ENCODE data around the gene DDX27.
"Not testable (repeated sequence)": the region's sequence is repeated elsewhere in the genome, so short reads cannot be mapped to it uniquely, and the experiment has no call there.

DDX27 gene, protein sequence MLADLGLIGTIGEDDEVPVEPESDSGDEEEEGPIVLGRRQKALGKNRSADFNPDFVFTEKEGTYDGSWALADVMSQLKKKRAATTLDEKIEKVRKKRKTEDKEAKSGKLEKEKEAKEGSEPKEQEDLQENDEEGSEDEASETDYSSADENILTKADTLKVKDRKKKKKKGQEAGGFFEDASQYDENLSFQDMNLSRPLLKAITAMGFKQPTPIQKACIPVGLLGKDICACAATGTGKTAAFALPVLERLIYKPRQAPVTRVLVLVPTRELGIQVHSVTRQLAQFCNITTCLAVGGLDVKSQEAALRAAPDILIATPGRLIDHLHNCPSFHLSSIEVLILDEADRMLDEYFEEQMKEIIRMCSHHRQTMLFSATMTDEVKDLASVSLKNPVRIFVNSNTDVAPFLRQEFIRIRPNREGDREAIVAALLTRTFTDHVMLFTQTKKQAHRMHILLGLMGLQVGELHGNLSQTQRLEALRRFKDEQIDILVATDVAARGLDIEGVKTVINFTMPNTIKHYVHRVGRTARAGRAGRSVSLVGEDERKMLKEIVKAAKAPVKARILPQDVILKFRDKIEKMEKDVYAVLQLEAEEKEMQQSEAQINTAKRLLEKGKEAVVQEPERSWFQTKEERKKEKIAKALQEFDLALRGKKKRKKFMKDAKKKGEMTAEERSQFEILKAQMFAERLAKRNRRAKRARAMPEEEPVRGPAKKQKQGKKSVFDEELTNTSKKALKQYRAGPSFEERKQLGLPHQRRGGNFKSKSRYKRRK

GRCh38 chr20:49219091-49219923 is at the start of gene DDX27:
Gene DDX27 (plus strand): TSS chr20:49219416. CDS start chr20:49219449, 33 bp downstream.
- DNase-seq: peak; percentile 98

GRCh38 chr20:49169547-49169946 is 49.7 kb upstream of the DDX27 start:
- no peak for DNase-seq

- no peak for DNase-seq
These were observed 48.5 kb upstream of the DDX27 start for GRCh38 chr20:49170714-49171113.

DNA sequence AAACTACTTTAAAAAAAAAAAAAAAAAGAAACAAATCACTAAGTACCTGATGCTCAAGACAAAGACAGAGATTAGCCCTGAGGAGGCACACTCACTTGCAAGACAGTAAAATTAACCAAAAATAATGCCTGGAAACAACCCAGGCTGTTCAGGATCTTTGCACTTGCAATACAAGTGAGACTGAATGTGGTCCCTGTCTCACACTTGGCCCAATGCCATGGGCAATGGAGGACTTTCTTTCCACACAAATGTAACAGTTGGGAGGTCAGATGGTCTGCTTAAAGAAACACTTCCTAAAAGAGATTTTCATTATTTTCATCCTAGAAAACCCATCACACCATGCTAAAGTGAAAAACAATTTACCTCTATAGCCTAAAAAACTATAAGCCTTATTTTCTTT is 47.3 kb upstream of the DDX27 start:
- DNase-seq: no peak

DNA sequence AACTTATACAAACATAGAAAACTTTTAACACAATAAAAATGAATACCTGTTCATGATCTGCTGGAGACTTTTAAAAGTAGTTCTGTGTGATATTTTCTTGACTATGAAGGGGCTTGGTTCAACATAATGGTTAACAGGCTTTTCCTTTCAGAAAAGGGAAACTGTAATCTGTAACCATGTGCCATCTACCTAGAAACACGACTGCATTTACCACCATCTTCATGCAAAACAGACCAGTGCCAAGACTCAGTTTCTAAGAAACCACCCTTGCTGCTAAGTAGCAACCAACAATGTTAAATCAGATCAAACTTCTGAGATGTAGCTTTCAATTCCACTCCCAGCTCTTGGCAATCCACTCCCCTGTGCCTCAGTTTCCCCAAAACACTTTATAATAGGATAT is 46.8 kb upstream of the DDX27 start:
- DNase-seq: no peak

DNA sequence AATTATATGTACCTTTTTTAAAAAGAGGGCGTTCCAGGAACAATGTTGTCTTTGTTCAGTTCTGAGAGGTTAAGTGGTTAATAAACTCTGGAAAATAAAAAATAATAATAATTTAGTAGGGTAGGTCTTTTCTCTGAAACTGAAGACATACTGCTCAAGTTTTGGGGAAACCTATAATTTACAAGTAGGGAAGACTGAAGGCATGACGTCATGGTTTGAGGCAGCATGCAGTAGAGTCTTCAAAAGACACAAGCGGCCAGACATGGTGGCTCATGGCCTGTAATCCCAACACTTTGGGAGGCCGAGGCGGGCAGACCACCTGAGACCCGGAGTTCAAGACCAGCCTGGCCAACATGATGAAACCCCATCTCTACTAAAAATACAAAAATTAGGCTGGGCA is 45.0 kb upstream of the DDX27 start:
- DNase-seq: no peak

- no peak for DNase-seq
These were observed 39.6 kb upstream of the DDX27 start for GRCh38 chr20:49179368-49180277.

DNA sequence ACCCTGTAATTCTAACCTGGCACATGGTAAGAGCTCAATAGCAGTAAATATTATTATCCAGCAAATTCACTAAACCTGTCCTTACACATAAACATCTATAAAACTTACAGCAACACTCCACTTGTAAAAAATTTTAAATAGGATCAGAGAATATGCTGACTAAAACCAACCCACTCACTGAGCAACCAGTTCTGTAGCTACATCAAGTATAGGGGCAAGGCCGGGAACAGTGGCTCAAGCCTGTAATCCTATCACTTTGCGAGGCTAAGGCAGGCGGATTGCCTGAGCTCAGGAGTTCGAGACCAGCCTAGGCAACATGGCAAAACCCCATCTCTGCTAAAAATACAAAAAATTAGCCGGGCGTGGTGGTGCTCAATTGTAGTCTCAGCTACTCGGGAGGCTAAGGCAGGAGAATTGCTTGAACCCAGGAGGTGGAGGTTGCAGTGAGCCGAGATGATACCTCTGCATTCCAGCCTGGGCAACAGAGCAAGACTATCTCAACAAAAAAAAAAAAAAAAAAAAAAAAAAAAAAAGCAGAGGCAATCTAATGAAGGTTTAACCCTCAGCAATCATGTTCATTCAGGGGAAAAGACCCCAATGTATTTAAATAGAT is 37.8 kb upstream of the DDX27 start:
- no peak for DNase-seq

DNA sequence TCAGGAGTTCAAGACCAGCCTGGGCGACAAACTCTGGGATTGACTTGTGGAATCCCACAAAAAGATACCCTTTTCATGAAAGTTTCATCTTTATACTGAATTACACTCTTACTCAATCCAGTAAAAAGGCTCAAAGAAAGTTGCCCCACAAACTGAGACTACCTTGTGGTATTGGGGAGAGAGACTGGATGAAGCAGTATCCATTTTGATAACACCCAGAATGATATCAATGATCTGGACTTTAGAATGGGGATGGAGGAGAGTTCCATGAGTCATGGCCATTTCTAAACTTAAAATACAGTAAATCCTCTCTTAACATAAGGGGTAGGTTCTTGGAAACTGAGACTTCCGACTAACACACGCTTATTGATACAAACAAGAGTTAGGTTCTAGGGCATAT is 35.8 kb upstream of the DDX27 start:
- no peak for DNase-seq

DNA sequence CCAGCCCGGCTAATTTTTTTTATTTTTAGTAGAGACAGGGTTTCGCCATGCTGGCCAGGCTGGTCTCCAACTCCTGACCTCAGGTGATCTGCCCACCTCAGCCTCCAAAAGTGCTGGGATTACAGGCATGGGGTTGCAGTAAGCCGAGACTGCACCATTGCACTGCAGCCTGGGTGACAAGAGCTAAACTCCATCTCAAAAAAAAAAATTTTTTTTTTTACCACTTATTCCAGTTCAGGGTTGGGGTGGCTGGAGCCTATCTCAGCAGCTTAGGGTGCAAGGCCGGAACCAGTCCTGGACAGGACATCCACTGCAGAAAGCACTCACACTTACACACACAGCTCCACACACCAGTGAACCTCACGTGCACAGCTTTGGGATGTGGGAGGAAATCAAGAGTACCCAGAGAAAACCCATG is 35.1 kb upstream of the DDX27 start:
- not testable (repeated sequence) for DNase-seq

DNA sequence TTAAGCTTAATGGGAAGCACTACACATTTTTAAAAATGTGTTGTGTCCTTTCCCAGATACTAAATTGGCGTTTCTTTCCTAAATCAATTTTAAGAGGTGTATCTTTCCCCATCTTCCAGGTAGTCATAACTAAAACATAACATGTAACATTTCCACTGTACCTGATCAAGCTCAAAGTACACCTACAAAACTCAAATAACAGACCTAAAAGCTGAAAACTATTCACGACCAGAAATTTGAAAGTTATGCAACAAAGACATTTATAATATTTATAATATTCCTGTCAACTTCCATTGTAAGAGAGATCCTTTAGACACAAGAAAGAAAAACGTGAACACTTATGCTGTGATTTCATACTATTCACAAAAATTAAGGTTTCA is 34.5 kb upstream of the DDX27 start:
- no peak for DNase-seq

DNA sequence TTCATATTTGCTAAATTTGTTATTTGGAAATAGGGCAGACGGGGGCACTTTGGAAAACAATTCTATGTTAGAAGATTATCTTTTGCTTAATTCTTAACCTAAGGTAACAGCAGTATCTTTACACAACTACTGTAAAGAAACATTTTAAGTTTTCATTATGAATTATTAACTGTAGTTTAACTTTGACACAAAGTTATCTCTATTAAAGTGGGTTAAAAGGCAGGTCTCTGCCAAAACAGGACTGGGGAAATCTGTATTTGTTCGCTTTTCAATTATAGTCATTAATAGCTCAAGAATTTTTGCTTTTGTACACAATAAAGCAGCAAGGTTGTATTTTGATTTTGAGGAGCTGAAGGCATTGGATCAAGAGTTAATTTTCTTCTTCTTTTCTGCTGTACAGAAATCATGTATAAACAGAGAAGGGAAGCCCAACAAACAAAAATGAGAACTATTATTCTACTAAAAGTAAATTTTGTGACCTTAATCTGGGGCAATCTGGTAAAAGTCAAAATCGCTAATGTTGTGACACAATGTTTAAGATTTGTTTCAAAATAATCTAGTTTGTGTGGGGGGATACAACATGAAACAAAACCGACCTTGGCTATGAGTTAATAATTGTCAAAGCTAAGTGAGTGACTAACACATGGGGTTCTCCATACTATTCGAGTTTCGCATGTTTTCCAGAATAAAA is 34.0 kb upstream of the DDX27 start:
- DNase-seq: no peak

- DNase-seq: peak; percentile 89
These were observed 32.5 kb upstream of the DDX27 start for GRCh38 chr20:49186535-49187329.

DNA sequence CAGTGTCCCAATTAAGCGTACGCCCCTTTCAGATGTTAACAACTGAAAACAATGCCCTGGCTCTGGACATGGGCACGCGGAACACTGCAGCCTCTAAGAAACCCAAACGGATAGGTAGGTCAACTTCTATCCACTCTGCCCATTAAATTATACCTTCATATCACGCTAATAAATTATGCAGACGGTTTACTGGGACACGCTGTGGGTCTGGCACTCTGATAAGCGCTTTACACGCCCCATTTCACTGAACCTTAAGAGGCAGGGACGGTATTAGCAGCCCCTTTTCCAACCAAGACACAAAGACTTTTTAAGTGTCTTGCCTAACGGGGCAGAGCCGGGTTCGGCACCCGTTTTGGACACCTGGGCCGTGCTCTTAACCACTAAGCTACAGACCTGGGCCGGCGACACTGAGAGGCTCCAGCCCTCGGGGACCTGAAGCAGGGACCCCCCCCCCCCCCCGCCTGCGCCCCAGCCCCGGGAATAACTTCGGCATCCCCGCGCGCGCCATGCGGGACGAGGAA is 31.8 kb upstream of the DDX27 start:
- DNase-seq: peak; percentile 64

- peak; percentile 98 for DNase-seq
These were observed 31.2 kb upstream of the DDX27 start, which contains the start of gene STAU1 for GRCh38 chr20:49187851-49188641. Gene STAU1 (minus strand): TSS chr20:49188334. CDS start chr20:49166201, 22,133 bp downstream.

DNA sequence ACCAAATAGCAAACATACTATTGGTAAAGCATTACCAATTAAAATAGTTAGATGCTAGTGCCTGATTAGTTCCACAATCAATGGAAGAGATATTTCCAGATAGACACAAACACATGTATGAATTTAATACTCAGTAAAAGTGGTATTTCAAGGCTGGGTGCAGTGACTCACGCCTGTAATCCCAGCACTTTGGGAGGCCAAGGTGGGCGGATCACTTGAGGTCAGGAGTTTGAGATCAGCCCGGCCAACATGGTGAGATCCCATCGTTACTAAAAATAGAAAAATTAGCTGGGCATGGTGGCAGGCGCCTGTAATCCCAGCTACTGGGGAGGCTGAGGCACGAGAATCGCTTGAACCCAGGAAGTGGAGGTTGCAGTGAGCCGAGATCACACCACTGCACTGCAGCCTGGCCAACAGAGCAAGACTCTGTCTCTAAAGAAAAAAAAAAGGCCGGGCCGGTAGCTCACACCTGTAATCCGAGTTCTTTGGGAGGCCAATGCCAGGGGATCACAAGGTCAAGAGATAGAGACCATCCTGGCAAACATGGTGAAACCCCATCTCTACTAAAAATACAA is 26.2 kb upstream of the DDX27 start:
- DNase-seq: not testable (repeated sequence)

DNA sequence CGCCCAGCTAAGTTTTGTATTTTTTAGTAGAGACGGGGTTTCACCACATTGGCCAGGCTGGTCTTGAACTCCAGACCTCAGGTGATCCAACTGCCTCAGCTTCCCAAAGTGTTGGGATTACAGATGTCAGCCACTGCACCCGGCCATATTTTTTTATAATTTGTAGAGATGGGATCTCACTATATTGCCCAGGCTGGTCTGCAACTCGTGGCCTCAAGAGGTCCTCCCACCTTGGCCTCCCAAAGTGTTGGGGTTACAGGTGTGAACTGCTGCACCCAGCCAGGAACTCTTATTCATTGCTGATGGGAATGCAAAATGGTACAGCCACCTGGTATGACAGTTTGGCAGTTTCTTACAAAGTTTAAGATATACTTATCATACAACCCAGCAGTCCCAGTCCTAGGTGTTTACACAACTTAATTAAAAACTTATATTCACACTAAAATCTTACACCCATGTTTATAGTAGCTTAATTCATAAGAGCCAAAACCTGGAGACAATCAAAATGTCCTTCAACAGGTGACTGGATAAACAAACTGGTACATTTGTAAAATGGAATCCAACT is 19.4 kb upstream of the DDX27 start:
- no peak for DNase-seq

- no peak for DNase-seq
These were observed 16.2 kb upstream of the DDX27 start for GRCh38 chr20:49203011-49203410.

Measured in activated effector memory CD4-positive, alpha-beta T cell treated with anti-CD3 and anti-CD28 coated beads, Interleukin-2, amount 50 U/mL, for 16 hours (primary cell).